H9 (cell line): Measurements from ENCODE around the gene NRXN3. TPM values are rescaled to one million over a fixed set of nuclear protein-coding genes. Genes with fewer than 3 reads are reported as not detected.

Source experiments
- DNase-seq: peaks from one replicate; pipeline ENCODE4 v3.0.0-alpha.2; 2017
- H2AFZ ChIP-seq: one replicate; pipeline ENCODE4 v1.6.1; 2013; ENCODE audit warnings: mild to moderate bottlenecking, low read length, control low read depth, moderate library complexity
- H2AK5ac ChIP-seq: 2 replicates; pipeline ENCODE4 v1.6.1; 2013; ENCODE audit warnings: low read length, control low read depth, mixed read lengths; ENCODE audit not compliant: insufficient read length
- H2BK120ac ChIP-seq: one replicate; pipeline ENCODE4 v1.6.1; 2013; ENCODE audit warnings: low read depth, mild to moderate bottlenecking, low read length, control low read depth, inconsistent platforms; ENCODE audit not compliant: poor library complexity, severe bottlenecking
- H2BK12ac ChIP-seq: 2 replicates; pipeline ENCODE4 v1.6.1; 2013; ENCODE audit warnings: low read length, control low read depth, mixed read lengths, low read depth; ENCODE audit not compliant: insufficient read length
- H2BK15ac ChIP-seq: 2 replicates; pipeline ENCODE4 v1.6.1; 2013; ENCODE audit warnings: low read depth, low read length, control low read depth
- H2BK20ac ChIP-seq: one replicate; pipeline ENCODE4 v1.6.1; 2013; ENCODE audit warnings: low read depth, mild to moderate bottlenecking, low read length, control low read depth, inconsistent platforms; ENCODE audit not compliant: poor library complexity, severe bottlenecking
- H2BK5ac ChIP-seq: 2 replicates; pipeline ENCODE4 v1.6.1; 2013; ENCODE audit warnings: low read length, control low read depth, mixed read lengths; ENCODE audit not compliant: insufficient read length
- H3K14ac ChIP-seq: 2 replicates; pipeline ENCODE4 v1.6.1; 2013; ENCODE audit warnings: low read length, control low read depth; ENCODE audit not compliant: insufficient read depth
- H3K18ac ChIP-seq: 2 replicates; pipeline ENCODE4 v1.6.1; 2013; ENCODE audit warnings: low read depth, mild to moderate bottlenecking, mixed read lengths, low read length, control low read depth; ENCODE audit not compliant: insufficient read length
- H3K23ac ChIP-seq: 2 replicates; pipeline ENCODE4 v1.6.1; 2013; ENCODE audit warnings: low read length, control low read depth, mixed read lengths, low read depth; ENCODE audit not compliant: insufficient read length
- H3K23me2 ChIP-seq: 2 replicates; pipeline ENCODE4 v1.6.1; 2013; ENCODE audit warnings: low read depth, mild to moderate bottlenecking, mixed read lengths, low read length, control low read depth; ENCODE audit not compliant: insufficient read length, poor library complexity, severe bottlenecking
- H3K27ac ChIP-seq: 2 replicates; pipeline ENCODE4 v1.5.1; 2013; ENCODE audit warnings: low read length, control low read depth, mixed read lengths, low read depth; ENCODE audit not compliant: insufficient read length
- H3K27me3 ChIP-seq: 2 replicates; pipeline ENCODE4 v1.6.1; 2013; ENCODE audit warnings: low read length, control low read depth, inconsistent platforms; ENCODE audit not compliant: insufficient read depth
- H3K4ac ChIP-seq: 2 replicates; pipeline ENCODE4 v1.6.1; 2013; ENCODE audit warnings: low read depth, mild to moderate bottlenecking, control low read depth, inconsistent platforms, low read length, moderate library complexity
- H3K4me1 ChIP-seq: 2 replicates; pipeline ENCODE4 v1.6.1; 2013; ENCODE audit warnings: low read length, control low read depth, inconsistent platforms; ENCODE audit not compliant: insufficient read depth
- H3K4me2 ChIP-seq: 2 replicates; pipeline ENCODE4 v1.6.1; 2013; ENCODE audit warnings: low read length, control low read depth, mixed read lengths; ENCODE audit not compliant: insufficient read length, insufficient read depth
- H3K56ac ChIP-seq: 2 replicates; pipeline ENCODE4 v1.6.1; 2013; ENCODE audit warnings: low read depth, mild to moderate bottlenecking, mixed read lengths, low read length, control low read depth; ENCODE audit not compliant: insufficient read length
- H3K79me1 ChIP-seq: 2 replicates; pipeline ENCODE4 v1.6.1; 2013; ENCODE audit warnings: low read depth, mild to moderate bottlenecking, moderate library complexity, low read length, control low read depth, inconsistent platforms; ENCODE audit not compliant: insufficient read depth, poor library complexity, severe bottlenecking
- H3K79me2 ChIP-seq: 2 replicates; pipeline ENCODE4 v1.6.1; 2013; ENCODE audit warnings: low read length, control low read depth, inconsistent platforms; ENCODE audit not compliant: insufficient read depth
- H3K9ac ChIP-seq: 2 replicates; pipeline ENCODE4 v1.6.1; 2013; ENCODE audit warnings: low read length, control low read depth, mixed read lengths; ENCODE audit not compliant: insufficient read length; ENCODE audit errors: extremely low read depth
- H3K9me3 ChIP-seq: one replicate; pipeline ENCODE4 v1.6.1; 2013; ENCODE audit warnings: low read depth, low read length, inconsistent platforms; ENCODE audit not compliant: control insufficient read depth
- H3T11ph ChIP-seq: one replicate; pipeline ENCODE4 v1.6.1; 2013; ENCODE audit warnings: mild to moderate bottlenecking, low read length, control low read depth, inconsistent platforms
- H4K20me1 ChIP-seq: one replicate; pipeline ENCODE4 v1.6.1; 2013; ENCODE audit not compliant: control insufficient read depth, insufficient read length, insufficient read depth
- H4K5ac ChIP-seq: 2 replicates; pipeline ENCODE4 v1.6.1; 2013; ENCODE audit warnings: low read depth, mild to moderate bottlenecking, mixed read lengths, low read length, control low read depth; ENCODE audit not compliant: insufficient read length
- H4K8ac ChIP-seq: replicated peaks from 2 replicates; pipeline ENCODE4 v1.6.1; 2013; ENCODE audit warnings: low read length, control low read depth, mixed read lengths, low read depth; ENCODE audit not compliant: insufficient read length
- H4K91ac ChIP-seq: 2 replicates; pipeline ENCODE4 v1.6.1; 2013; ENCODE audit warnings: low read depth, mild to moderate bottlenecking, moderate library complexity, mixed read lengths, low read length, control low read depth; ENCODE audit not compliant: insufficient read length
- H3K27ac Mint-ChIP-seq, 3 experiments: 2 replicates in 2 of 3; 3 replicates in 1 of 3; pipeline ENCODE4 v1.8.0; 2020 to 2021; ENCODE audit warnings: mixed read lengths in 3 of 3, mild to moderate bottlenecking in 1 of 3, moderate library complexity in 1 of 3
- H3K27me3 Mint-ChIP-seq: 2 replicates; pipeline ENCODE4 v1.8.0; 2021; ENCODE audit warnings: low read depth, mild to moderate bottlenecking, moderate library complexity, mixed read lengths
- H3K36me3 Mint-ChIP-seq, 3 experiments: 2 replicates in 2 of 3; 3 replicates in 1 of 3; pipeline ENCODE4 v1.8.0; 2020 to 2021; ENCODE audit warnings: low read depth in 3 of 3, mixed read lengths in 3 of 3; ENCODE audit not compliant: insufficient read depth in 1 of 3
- H3K4me1 Mint-ChIP-seq, 2 experiments: 2 replicates each; pipeline ENCODE4 v1.8.0; 2020; ENCODE audit warnings: mixed read lengths in 2 of 2
- H3K4me3 Mint-ChIP-seq, 2 experiments: 2 replicates in 1 of 2; 3 replicates in 1 of 2; pipeline ENCODE4 v1.8.0; 2020 to 2021; ENCODE audit warnings: mild to moderate bottlenecking in 2 of 2, mixed read lengths in 2 of 2, moderate library complexity in 1 of 2
- H3K9me3 Mint-ChIP-seq, 2 experiments: 2 replicates in 1 of 2; 3 replicates in 1 of 2; pipeline ENCODE4 v1.8.0; 2020; ENCODE audit warnings: mild to moderate bottlenecking in 2 of 2, mixed read lengths in 2 of 2, moderate library complexity in 1 of 2
- CTCF ChIP-seq: fragments of 200-600 bp; sonication (generic); conservative IDR thresholded peaks from 3 replicates; pipeline ENCODE4 v1.8.0; 2021; ENCODE audit warnings: antibody characterized with exemption, mild to moderate bottlenecking
- WGBS: extraction: QIAGEN DNeasy Blood & Tissue Kit; methylation state at CpG from one replicate; pipeline ENCODE4 v1.1.7; 2013; ENCODE audit warnings: missing lambda C conversion rate, low lambda C conversion rate, mixed read lengths; ENCODE audit not compliant: insufficient read length; ENCODE audit errors: extremely low coverage; 5-methylcytosine and 5-hydroxymethylcytosine counted together
- total RNA-seq: library from RNA; stranded (reverse); gene quantifications from 2 replicates; pipeline ENCODE4 v1.2.1, GENCODE V29; 2021

The NRXN3 gene
- total RNA-seq, 1 experiment from 2014 or later = 1.8 TPM

- H3K9ac ChIP-seq = no peak overlapping the region
- H3K27me3 Mint-ChIP-seq = no peaks in the 10 kb centered on the region
- H3K27ac ChIP-seq = no peak overlapping the region
- peaks cover 0 to 2% of the 10 kb centered on the region in 2 experiments; a peak in 1 of 4 replicates for H3K4me1 Mint-ChIP-seq
- no peaks in the 10 kb centered on the region for H3K79me2 ChIP-seq
- no peaks in the 10 kb centered on the region for H3K79me1 ChIP-seq
- H2BK5ac ChIP-seq = no peak overlapping the region
- H3K36me3 Mint-ChIP-seq = no peaks in the 10 kb centered on the region
- no peak for DNase-seq
- WGBS = no CpG with 5 or more reads among the region's 2 CpGs
- H3K9me3 ChIP-seq = no peaks in the 10 kb centered on the region
- no peak overlapping the region for H2BK20ac ChIP-seq
- H3K18ac ChIP-seq = no peak overlapping the region
- H3K23ac ChIP-seq = no peak overlapping the region
- no peaks in the 10 kb centered on the region; a peak in 1 of 5 replicates for H3K9me3 Mint-ChIP-seq
- no peak overlapping the region for H3K4me2 ChIP-seq
- no peak overlapping the region for H3K56ac ChIP-seq
- H4K5ac ChIP-seq = no peak overlapping the region
- no peak overlapping the region for H3K27ac Mint-ChIP-seq
- H3K4me3 Mint-ChIP-seq = no peak overlapping the region
- H3K27me3 ChIP-seq = no peaks in the 10 kb centered on the region
- H3T11ph ChIP-seq = no peak overlapping the region
- no peak overlapping the region for H2BK120ac ChIP-seq
- H4K20me1 ChIP-seq = no peaks in the 10 kb centered on the region
- H3K14ac ChIP-seq = no peak overlapping the region
- no peak overlapping the region for H2BK15ac ChIP-seq
- no peak for TF ChIP-seq CTCF
- H3K4me1 ChIP-seq = no peaks in the 10 kb centered on the region
- H3K4ac ChIP-seq = no peak overlapping the region
- no peak overlapping the region for H4K8ac ChIP-seq
- no peak overlapping the region for H2AK5ac ChIP-seq
- H3K23me2 ChIP-seq = no peaks in the 10 kb centered on the region
- H4K91ac ChIP-seq = no peak overlapping the region
- H2AFZ ChIP-seq = no peak overlapping the region
- no peak overlapping the region for H2BK12ac ChIP-seq
Observed at GRCh38 chr14:79009286-79009685, 839.1 kb downstream of the NRXN3 start.
